HG02678 (cell line): ENCODE measurements around the gene HOXB13.

Source experiments
- ATAC-seq: cut with Tn5 transposase; IDR thresholded peaks from one replicate; pipeline ENCODE4 v1.9.1; 2021; ENCODE audit warnings: mild to moderate bottlenecking, moderate library complexity; ENCODE audit not compliant: unreplicated experiment

HOXB13 gene

DNA sequence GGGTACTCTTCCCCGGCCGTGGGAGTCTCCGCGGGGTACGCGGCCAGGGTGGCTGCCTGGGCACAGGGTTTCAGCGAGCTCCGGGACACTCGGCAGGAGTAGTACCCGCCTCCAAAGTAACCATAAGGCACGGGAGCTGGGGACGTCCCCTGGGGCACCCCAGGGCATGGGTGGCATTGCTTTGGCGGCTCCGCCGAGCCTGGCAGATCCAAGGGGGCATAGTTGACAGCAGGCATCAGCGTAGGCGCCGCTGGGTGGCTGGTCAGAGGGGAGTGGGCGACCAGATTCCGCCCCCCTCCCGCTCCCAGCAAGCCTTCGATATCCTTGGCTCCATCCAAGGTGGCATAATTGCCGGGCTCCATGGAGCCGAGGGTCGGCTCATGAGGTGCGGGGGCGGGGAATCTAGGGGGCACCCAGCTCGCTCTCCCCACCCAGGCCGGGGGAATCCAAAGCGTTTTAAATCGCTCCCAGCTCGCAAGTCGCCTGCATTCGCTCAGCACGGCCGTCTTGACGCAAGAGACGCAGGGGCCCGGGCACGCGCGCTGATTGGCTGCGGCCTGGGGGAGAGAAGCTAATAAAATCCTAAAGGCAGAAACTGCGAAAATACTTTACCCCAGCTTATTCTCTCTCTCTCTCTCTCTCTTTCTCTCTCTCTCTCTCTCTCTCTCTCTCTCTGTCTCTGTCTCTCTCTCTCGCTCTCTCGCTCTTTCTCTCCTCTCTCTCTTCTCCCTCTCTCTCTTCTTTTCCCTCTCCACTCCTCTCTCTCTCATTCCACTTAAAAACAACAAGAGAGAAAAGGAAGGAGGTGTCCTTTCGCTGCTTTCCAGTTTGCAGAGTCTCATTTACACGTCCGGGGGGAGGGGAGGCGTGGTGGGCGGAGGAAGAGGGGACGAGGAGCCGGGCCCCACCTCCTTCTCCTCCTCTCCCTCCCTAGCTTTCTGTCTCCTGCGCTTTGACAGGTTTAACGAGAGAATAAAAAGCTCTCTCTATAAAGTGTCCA, at the start of gene HOXB13:
TSS of gene HOXB13 (minus strand) at position 519 of the 1,000 bp plus-strand sequence. CDS start at position 362, 157 bp downstream.
- no peak for ATAC-seq

- ATAC-seq = no peak
These were observed 48.1 kb upstream of the HOXB13 start for GRCh38 chr17:48776602-48777001.

DNA sequence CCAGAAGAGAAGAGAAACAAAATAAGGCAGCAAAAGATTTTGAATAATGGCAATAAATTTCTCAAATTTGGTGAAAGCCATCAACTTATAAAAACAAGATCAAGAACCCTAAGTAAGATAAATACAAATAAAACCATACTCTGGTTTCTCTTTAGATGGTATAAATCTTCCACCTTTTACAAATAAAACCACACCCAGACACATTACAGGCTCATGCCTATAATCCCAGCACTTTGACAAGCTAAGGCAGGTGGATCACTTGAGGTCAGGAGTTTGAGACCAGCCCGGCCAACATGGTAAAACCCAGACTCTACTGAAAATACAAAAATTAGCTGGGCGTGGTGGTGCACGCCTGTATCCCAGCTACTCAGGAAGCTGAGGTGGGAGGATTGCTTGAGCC, 44.7 kb upstream of the HOXB13 start:
- no peak for ATAC-seq

- ATAC-seq = no peak
These were observed 42.4 kb upstream of the HOXB13 start for GRCh38 chr17:48770954-48771353.

DNA sequence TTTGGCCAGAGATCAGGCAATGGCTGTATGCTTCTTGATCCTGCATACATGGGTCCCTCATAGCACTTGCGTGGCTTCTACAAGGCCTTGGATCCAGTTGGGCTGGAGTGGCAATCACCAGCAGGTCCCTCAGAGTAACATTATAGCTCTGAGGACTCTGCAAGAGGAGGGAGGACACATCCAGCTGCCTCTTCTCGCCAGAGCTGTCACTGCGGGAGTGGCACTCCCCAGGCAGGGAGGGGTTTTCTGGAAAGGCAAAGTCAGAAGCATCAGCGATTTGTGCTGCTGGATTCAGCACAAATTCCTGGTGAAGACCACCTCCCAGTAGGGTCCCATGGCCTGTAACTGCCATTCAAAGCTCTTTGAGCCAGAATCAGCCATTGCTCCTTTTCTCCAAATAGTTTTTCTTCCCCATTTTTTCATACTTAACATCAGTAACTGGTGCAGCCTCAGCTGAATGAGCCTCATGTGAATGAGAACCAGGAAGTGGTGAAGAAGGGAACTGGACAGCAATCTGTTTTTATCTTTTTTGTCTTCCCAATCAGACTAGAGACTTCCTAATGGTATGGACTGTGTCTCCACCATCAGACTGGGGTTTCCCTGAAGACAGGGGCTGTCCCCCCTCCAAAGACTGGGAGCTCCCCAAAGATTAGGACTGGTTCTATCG, 40.6 kb upstream of the HOXB13 start:
- no peak for ATAC-seq

DNA sequence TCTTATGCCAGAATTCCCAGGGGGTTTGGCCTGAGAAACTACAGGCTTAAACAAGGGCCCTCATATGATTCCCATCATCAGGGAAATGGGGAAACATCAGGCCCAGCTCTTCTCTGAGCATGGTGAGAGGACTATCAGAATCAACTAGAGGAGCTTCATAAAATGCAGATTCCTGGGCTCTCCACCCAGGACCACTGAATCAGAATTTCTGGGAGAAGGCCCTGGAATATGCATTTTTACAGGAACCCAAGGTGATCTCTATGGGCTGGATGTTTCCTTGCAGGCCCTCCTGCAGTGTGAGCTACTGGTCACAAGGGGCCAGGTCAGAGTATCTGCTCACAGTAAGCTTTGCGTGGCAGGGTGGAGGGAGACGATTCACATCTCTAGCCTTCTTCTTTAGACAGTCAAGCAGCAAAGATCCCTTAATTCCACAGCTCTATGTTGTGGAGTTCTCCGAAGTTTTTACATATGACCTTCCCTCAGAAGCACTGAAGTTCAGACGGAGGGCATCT, 38.8 kb upstream of the HOXB13 start:
- no peak for ATAC-seq

DNA sequence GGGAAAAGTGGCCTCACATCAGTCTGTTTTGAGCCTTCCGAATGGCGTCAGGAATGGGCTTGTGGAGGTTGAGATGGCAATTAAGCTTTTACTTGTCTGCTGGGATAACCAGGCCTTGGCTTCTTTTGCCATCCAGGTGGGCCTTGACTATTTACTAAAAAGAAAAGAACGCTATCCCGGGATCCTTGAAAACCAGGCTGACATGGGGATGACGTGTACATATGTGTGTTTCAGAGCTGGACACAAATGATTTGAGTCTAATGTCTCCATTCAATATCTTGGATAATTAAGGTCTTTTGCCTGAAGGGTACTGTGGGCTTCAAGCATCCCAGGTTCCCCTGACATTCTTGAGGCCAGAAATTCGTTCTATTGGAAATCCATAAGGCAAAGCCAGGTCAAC, 32.6 kb upstream of the HOXB13 start:
- ATAC-seq = no peak

- no peak for ATAC-seq
These were observed 31.9 kb upstream of the HOXB13 start for GRCh38 chr17:48760411-48760810.

DNA sequence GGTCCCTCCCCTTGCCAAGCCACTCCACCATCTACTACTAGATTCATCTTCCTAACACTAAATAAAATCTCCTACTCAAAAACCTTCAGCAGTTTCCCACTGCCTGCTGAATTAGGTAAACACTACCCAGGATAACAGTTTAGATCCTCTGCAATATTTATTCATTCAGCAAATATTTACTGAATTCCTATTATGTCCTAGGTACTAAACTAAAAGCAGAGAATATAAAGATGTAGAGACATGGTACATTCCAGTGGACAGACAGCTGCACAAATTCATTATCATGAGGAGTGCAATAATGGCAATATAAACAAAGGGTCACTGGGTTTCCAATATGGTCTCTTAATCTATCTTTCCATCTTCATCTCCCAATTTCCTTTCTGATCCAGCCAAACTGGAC, 30.7 kb upstream of the HOXB13 start:
- ATAC-seq = no peak

DNA sequence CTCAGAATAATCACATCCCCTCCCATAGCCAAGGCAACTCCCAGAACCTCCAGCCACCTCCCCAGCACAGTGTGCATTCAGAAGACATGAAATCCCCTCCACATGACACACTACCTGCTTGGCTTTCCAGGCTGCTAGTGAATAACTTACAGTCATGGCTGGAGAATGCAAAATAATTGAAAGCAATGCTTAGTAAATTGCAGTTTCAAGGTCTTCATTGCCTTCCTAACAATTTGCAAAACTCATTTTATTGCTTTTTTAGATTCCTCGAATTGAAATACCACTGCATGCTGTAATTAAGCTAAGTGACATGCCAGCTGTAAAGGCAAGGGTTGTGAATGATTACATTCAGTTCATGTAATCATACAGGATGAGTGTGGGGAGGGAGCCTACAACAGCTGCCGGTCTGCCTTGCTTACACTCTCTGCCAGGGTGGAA, 29.0 kb upstream of the HOXB13 start:
- no peak for ATAC-seq

DNA sequence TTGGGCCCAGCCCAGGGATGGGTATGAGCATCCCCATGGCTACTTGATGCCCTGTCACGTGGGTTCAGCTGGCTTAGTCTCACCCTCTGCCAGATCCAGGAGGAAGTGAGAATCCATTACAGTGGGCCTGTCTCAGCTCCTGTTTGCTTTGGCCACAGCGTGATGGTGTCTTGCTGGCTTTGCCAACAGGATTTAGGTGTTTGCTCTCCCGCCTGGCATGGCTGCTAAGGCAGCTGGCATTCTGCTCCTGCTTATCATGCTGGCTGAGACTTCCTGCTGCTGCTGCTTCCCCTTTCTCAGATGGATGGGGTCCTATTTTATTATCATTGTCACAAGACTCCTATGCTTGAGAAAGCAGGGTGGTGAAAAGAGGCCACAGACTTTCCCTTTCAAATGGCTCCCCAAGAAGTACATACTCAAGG, 28.3 kb upstream of the HOXB13 start:
- ATAC-seq = no peak

- no peak for ATAC-seq
These were observed 26.8 kb upstream of the HOXB13 start for GRCh38 chr17:48755356-48755755.

DNA sequence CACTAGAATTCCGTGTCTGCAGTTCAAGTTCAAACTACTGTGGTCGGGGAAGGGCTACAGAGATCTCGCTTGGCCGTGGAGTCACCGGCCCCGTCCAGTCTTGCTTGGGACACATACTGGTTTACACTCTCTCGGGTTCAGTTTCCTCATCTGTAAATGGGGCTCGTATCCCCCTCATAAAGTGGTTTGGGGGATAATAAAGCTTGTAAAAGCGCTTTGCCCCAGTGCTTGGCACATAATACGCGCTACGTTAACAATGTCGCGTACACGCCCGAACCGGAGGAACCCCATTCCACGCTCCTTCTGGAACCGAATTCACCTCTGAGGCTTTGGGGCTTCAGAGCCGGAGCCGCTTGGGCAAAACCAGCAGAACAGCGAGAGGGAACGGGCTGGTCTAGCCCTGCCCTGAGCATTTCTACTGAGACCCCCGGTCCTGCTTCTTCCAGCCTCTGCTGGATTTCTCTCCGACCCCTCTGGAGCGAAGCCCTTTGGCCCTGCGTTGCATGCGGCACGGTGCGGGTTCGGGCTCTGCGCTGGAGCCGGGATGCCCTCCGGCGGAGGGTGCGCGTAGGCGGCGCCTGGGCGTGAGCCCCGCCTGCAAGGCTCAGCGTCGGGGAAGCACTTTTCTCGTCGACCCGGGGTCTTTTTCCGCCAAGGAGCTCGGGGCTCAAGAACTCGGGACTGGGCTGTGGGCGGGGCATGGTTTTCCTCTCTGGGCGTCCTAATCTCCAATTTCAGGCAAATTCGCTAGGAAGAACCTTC, 26.1 kb upstream of the HOXB13 start:
- no peak for ATAC-seq

DNA sequence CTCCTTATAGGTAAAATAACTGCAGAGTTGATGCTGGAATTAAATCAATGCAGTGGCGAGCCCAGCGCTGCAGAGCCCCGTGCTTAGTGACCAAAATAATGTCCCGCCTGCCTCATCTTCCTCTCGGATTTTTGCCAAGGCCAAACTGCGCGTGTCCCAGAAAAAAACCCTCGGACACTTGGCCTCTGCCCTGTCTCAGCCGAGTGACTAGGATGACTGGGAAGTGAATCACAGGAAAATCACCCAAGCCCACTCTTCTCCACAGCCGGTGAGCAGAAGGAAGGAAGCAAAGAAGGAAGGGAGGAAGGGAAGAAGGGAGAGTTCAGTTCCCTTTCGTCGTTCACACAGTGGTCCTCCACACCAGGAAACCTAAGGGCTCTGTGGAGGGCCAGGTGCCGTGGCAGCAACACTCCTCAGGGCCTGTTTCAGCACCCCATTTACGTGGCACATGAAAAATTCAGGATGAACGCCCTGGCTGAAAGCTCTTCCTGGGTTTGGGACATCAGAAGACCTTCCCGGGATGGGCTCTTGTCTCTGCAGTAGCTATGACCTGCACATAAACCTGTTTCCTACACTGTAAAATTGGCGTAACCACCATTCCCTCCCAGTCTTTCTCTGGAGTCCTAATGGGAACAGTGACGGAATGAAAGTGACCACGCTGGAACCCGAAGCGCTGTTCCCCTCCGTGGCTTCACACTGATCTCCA, 25.4 kb upstream of the HOXB13 start:
- ATAC-seq = no peak

DNA sequence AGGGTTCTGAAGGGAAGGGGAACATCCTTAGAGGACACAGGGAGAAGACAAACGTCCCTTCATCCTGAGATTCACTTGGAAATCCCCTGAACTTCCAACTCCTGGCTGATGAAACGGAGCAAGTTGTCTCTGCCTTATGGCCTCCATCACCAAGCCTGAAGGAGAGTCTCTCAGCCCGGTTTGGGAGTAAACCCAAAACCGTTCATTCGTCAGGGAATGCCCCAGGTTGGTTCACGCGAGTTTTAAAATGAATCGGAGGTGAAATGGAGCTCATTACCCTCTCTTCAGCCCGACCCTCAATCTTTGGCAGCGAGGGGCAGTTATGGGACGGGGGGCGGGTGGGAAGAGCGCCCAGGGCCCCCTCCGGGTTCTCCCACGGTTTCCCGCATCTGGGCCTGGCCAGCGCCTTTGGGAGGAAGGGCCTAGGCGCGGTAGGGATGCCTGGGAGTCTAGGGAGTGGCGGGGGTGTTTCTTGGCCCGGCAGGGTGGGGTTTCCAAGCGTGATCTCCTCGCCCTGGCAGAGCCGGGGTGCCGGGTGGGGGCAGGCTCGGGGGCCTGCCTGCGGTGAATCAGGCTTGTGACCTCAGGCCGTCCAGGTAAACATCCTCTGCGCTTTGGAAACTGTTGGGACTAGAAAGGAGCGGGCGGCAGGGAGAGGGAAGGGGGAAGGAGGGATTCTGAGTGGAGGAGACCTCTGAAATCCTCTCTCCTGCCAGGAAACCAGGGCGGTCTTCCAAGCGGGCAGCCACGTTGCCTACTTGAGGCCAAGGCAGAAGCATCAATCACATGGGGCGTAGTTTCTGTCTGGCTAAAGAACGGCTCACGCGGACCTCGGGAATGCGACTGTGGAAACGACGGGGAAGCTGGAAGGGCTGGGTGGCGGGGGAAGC, 24.1 kb upstream of the HOXB13 start:
- ATAC-seq = no peak

- no peak for ATAC-seq
These were observed 23.3 kb upstream of the HOXB13 start for GRCh38 chr17:48751733-48752398.

- no peak for ATAC-seq
These were observed 22.6 kb upstream of the HOXB13 start for GRCh38 chr17:48751172-48751571.

DNA sequence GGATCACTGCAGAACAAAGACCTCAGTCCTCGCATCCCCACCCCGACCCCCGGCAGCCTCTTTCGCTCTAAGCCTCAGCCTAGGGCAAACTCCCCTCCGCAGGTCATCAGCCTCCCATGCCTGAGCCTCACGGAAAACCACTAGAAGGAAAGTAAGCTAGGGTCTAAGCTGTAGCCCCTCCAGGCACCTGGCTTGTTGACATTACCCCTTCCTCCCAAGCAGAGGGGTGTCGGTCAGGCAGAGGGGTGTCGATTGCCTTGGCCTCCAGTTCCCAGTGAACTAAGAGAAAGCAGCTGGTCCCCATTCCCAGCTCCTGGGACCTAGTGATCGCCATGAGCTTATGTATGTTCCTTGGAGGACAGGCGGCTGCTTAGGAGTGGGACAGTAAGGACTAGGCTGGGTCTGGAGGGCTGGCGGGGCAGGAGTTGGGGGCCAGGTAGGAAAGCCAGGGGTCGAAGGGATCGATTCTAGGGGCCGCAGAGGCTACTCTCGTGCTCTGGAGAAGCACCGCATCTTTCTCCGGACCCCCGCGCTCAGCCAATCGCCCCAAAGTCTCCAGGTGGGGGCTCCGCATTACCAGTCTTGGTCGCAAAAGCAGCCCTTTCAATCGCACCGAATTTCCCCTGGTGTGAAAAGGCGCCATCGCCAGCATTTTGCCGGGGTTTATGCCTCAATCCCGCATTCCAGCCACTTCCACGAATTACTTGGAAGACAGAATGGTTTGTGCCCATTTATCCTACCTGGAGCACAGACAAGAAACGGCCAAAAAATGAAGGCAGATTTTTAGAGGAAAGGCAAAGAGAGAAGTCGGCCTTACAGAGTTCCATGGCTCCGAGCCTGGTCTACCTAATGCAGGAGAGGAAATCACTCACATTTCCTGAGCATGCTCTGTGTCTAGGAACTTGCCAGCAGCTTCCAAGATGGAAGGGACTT, 21.3 kb upstream of the HOXB13 start:
- ATAC-seq = no peak
